PFSK-1 (cell line): ENCODE data around the gene OR51B6.

Experiments used
- FOXP2 ChIP-seq: optimal IDR thresholded peaks from 2 replicates; pipeline ENCODE3; 2011; ENCODE audit warnings: borderline replicate concordance, control low read depth, inconsistent platforms; ENCODE audit not compliant: insufficient read depth; ENCODE audit errors: extremely low read length, extremely low read depth
- POLR2AphosphoS5 ChIP-seq: IDR thresholded peaks from 2 replicates; pipeline ENCODE4 v1.6.1; 2012; ENCODE audit warnings: low read depth, mild to moderate bottlenecking, control low read depth, low read length, moderate library complexity
- REST ChIP-seq, 2 experiments: IDR thresholded peaks; 2 replicates each; pipeline versions ENCODE4 v1.6.1 to v1.8.0; 2011 to 2012; ENCODE audit warnings: low read depth in 2 of 2, low read length in 2 of 2, control low read depth in 1 of 2, inconsistent platforms in 1 of 2, mild to moderate bottlenecking in 1 of 2, moderate library complexity in 1 of 2; ENCODE audit not compliant: insufficient read depth in 1 of 2
- SIN3A ChIP-seq: IDR thresholded peaks from 2 replicates; pipeline ENCODE4 v1.6.1; 2012; ENCODE audit warnings: mild to moderate bottlenecking, low read length, moderate library complexity, borderline replicate concordance; ENCODE audit not compliant: insufficient read depth
- TAF1 ChIP-seq: IDR thresholded peaks from 2 replicates; pipeline ENCODE4 v1.6.1; 2012; ENCODE audit warnings: low read length, control low read depth, borderline replicate concordance; ENCODE audit not compliant: insufficient read depth

Gene OR51B6

GRCh38 chr11:5366856-5367255 lies 15.5 kb downstream of the OR51B6 start:
- no peak for TF ChIP-seq REST (IDR thresholded peaks at IDR 0.05; ENCODE audit: insufficient read depth in 1 of 2, low read depth in 2 of 2, low read length in 2 of 2)
- TF ChIP-seq TAF1 = no peak
- TF ChIP-seq SIN3A = no peak
- no peak for TF ChIP-seq POLR2AphosphoS5
- no peak for TF ChIP-seq FOXP2

GRCh38 chr11:5367448-5368074 lies 16.3 kb downstream of the OR51B6 start:
- TF ChIP-seq REST (IDR thresholded peaks at IDR 0.05; ENCODE audit: insufficient read depth in 1 of 2, low read depth in 2 of 2, low read length in 2 of 2) = no peak
- no peak for TF ChIP-seq TAF1
- no peak for TF ChIP-seq POLR2AphosphoS5
- TF ChIP-seq FOXP2 = no peak
- no peak for TF ChIP-seq SIN3A

GRCh38 chr11:5368502-5369043 lies 17.3 kb downstream of the OR51B6 start:
- TF ChIP-seq FOXP2 = no peak
- no peak for TF ChIP-seq SIN3A
- TF ChIP-seq TAF1 = no peak
- TF ChIP-seq POLR2AphosphoS5 = no peak
- TF ChIP-seq REST (IDR thresholded peaks at IDR 0.05; ENCODE audit: insufficient read depth in 1 of 2, low read depth in 2 of 2, low read length in 2 of 2) = no peak

- TF ChIP-seq TAF1 (no peak), REST (IDR thresholded peaks at IDR 0.05; ENCODE audit: insufficient read depth in 1 of 2, low read depth in 2 of 2, low read length in 2 of 2) (no peak), SIN3A (no peak), POLR2AphosphoS5 (no peak), FOXP2 (no peak)
Observed at GRCh38 chr11:5369789-5370188, 18.5 kb downstream of the OR51B6 start.

- TF ChIP-seq POLR2AphosphoS5 (no peak), REST (IDR thresholded peaks at IDR 0.05; ENCODE audit: insufficient read depth in 1 of 2, low read depth in 2 of 2, low read length in 2 of 2) (no peak), FOXP2 (no peak), TAF1 (no peak), SIN3A (no peak)
Observed at GRCh38 chr11:5380740-5381342, 29.5 kb downstream of the OR51B6 start.
